ENCODE results near the gene PWWP3B. TPM values are rescaled to one million over a fixed set of nuclear protein-coding genes. Genes with fewer than 3 reads are reported as not detected.
A peak's percentile ranks its signal among the peaks of the same experiment; 100 is the strongest.

The PWWP3B gene
- not detected in 2 replicates for polyA plus RNA-seq (2012; rRNA removed)
- not detected in 2 replicates for polyA plus RNA-seq (2012; cell fraction: cytosol; rRNA removed)
- not detected in 2 replicates for polyA plus RNA-seq (2012; cell fraction: nucleus; rRNA removed)

DNA sequence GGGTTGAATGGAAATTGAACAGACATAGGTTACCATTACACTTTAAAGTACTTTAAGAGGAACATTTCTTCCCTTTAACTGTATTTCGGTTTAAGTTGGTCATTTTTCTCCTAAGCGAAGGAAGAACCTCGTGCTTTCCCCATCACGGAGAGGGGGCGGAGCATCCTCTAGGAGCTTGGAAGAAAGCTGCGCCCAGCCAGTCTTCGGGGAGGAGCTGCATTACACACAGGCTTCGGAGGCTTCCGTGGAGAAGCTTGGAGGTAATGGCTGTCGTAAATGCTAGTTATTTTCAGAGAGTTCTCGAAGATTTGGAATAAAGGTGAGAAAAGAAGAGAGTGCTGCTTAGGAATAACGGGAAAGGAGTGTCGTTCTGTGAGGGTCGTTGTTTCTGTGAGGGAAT, at the start of gene PWWP3B:
Gene PWWP3B, plus strand, starts transcription at position 199 of the 400 bp plus-strand sequence. CDS start 37,128 bp downstream, outside the sequence.
- Histone ChIP-seq H4K20me1 (ENCODE audit: insufficient read depth) (no peaks in the 10 kb centered on the region), H3K79me2 (ENCODE audit: insufficient read depth) (no peaks in the 10 kb centered on the region), H3K4me2 (0 out of 2 replicates have a peak within 1 kb of the TSS, but pooled peaks have one; percentile 30), H3K9me2 (no peaks in the 10 kb centered on the region), H3K27ac (ENCODE audit: low read depth in 2 of 2, low read length in 1 of 2) (no peak within 1 kb of the TSS), H3K9me3 (no peaks in the 10 kb centered on the region), H3K9ac (no peak within 1 kb of the TSS), H3K36me3 (replicated peaks in 1 of 2; ENCODE audit: control insufficient read depth in 1 of 2, insufficient read depth in 2 of 2, low read length in 1 of 2) (no peaks in the 10 kb centered on the region), H2AFZ (ENCODE audit: low read depth) (no peak within 1 kb of the TSS), H3K4me1 (ENCODE audit: control insufficient read depth in 1 of 2, insufficient read depth in 2 of 2, low read depth in 1 of 2, low read length in 1 of 2) (no peaks in the 10 kb centered on the region), H3K27me3 (ENCODE audit: insufficient read depth) (peaks cover 8% of the 10 kb centered on the region; the same call in 1 of the 2 replicates), H3F3A (replicated peaks; ENCODE audit: insufficient read depth) (no peaks in the 10 kb centered on the region), H3K4me3 (ENCODE audit: low read depth in 2 of 2, low read length in 1 of 2) (no peak within 1 kb of the TSS)
- no peak for DNase-seq
- TF ChIP-seq SIN3A (IDR thresholded peaks at IDR 0.05; ENCODE audit: borderline replicate concordance, low read depth, low read length) (no peak), JUND (IDR thresholded peaks at IDR 0.05) (no peak), GATA2 (CRISPR knock-in tag; IDR thresholded peaks at IDR 0.05) (no peak), TCF12 (IDR thresholded peaks at IDR 0.05) (no peak), GABPA (IDR thresholded peaks at IDR 0.05; ENCODE audit: low read depth) (no peak)
- TF ChIP-seq, protein P1, sequence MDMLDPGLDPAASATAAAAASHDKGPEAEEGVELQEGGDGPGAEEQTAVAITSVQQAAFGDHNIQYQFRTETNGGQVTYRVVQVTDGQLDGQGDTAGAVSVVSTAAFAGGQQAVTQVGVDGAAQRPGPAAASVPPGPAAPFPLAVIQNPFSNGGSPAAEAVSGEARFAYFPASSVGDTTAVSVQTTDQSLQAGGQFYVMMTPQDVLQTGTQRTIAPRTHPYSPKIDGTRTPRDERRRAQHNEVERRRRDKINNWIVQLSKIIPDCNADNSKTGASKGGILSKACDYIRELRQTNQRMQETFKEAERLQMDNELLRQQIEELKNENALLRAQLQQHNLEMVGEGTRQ (IDR thresholded peaks at IDR 0.05; ENCODE audit: borderline replicate concordance, low read depth, low read length), result no peak
- POLR2A ChIA-PET, result no interaction called here
- 2% methylated on average over 14 of the region's 14 CpGs for WGBS (ENCODE audit: low lambda C conversion rate)
- CTCF ChIA-PET, result no interaction called here

DNA sequence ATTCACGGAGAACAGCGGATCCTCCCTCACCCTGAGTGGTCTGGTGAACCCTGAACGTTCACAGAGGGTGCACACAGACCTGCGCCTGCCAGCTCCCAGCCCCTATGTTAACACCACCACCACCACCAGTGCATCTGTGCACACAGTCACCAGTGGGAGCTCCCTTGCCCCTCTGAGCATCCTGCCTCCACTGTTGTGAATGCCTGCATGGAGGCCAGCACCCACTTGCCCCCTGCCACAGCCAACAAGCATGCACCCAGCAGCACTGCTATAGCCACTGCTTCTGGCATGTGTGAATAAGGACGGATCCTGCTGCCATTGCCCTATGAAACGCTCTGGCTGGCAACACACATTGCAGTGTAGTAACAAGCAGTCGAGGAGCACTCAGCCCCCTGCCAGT, 29.1 kb upstream of the PWWP3B start:
- H3K9me2 ChIP-seq, result no peaks in the 10 kb centered on the region
- H3K27me3 ChIP-seq (ENCODE audit: insufficient read depth), result no peaks in the 10 kb centered on the region
- H4K20me1 ChIP-seq (ENCODE audit: insufficient read depth), result no peaks in the 10 kb centered on the region
- TF ChIP-seq RXRA (IDR thresholded peaks at IDR 0.05; ENCODE audit: borderline replicate concordance, low read depth) (no peak), EZH2phosphoT487 (IDR thresholded peaks at IDR 0.05; ENCODE audit: borderline replicate concordance, low read depth) (no peak), GATA2 (CRISPR knock-in tag; IDR thresholded peaks at IDR 0.05) (no peak), EP300 (IDR thresholded peaks at IDR 0.05; ENCODE audit: borderline replicate concordance in 1 of 2, low read depth in 1 of 2, low read length in 1 of 2) (no peak), ELF1 (IDR thresholded peaks at IDR 0.05) (no peak), NFIC (IDR thresholded peaks at IDR 0.05; ENCODE audit: borderline replicate concordance) (no peak), RCOR1 (IDR thresholded peaks at IDR 0.05; ENCODE audit: low read length) (no peak), TAF1 (IDR thresholded peaks at IDR 0.05; ENCODE audit: borderline replicate concordance, low read depth, low read length) (no peak), POLR2AphosphoS5 (IDR thresholded peaks at IDR 0.05; ENCODE audit: low read depth, low read length) (no peak), MXI1 (IDR thresholded peaks at IDR 0.05; ENCODE audit: low read depth, low read length) (no peak), TCF12 (IDR thresholded peaks at IDR 0.05) (no peak), NRF1 (IDR thresholded peaks at IDR 0.05; ENCODE audit: low read depth, low read length) (no peak), JUND (IDR thresholded peaks at IDR 0.05) (no peak)
- TF ChIP-seq, protein P2, sequence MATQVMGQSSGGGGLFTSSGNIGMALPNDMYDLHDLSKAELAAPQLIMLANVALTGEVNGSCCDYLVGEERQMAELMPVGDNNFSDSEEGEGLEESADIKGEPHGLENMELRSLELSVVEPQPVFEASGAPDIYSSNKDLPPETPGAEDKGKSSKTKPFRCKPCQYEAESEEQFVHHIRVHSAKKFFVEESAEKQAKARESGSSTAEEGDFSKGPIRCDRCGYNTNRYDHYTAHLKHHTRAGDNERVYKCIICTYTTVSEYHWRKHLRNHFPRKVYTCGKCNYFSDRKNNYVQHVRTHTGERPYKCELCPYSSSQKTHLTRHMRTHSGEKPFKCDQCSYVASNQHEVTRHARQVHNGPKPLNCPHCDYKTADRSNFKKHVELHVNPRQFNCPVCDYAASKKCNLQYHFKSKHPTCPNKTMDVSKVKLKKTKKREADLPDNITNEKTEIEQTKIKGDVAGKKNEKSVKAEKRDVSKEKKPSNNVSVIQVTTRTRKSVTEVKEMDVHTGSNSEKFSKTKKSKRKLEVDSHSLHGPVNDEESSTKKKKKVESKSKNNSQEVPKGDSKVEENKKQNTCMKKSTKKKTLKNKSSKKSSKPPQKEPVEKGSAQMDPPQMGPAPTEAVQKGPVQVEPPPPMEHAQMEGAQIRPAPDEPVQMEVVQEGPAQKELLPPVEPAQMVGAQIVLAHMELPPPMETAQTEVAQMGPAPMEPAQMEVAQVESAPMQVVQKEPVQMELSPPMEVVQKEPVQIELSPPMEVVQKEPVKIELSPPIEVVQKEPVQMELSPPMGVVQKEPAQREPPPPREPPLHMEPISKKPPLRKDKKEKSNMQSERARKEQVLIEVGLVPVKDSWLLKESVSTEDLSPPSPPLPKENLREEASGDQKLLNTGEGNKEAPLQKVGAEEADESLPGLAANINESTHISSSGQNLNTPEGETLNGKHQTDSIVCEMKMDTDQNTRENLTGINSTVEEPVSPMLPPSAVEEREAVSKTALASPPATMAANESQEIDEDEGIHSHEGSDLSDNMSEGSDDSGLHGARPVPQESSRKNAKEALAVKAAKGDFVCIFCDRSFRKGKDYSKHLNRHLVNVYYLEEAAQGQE (IDR thresholded peaks at IDR 0.05; ENCODE audit: low read depth, low read length), result no peak
- TF ChIP-seq, protein P3, sequence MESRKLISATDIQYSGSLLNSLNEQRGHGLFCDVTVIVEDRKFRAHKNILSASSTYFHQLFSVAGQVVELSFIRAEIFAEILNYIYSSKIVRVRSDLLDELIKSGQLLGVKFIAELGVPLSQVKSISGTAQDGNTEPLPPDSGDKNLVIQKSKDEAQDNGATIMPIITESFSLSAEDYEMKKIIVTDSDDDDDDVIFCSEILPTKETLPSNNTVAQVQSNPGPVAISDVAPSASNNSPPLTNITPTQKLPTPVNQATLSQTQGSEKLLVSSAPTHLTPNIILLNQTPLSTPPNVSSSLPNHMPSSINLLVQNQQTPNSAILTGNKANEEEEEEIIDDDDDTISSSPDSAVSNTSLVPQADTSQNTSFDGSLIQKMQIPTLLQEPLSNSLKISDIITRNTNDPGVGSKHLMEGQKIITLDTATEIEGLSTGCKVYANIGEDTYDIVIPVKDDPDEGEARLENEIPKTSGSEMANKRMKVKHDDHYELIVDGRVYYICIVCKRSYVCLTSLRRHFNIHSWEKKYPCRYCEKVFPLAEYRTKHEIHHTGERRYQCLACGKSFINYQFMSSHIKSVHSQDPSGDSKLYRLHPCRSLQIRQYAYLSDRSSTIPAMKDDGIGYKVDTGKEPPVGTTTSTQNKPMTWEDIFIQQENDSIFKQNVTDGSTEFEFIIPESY (IDR thresholded peaks at IDR 0.05; ENCODE audit: borderline replicate concordance, low read depth), result no peak
- TF ChIP-seq, protein P4, sequence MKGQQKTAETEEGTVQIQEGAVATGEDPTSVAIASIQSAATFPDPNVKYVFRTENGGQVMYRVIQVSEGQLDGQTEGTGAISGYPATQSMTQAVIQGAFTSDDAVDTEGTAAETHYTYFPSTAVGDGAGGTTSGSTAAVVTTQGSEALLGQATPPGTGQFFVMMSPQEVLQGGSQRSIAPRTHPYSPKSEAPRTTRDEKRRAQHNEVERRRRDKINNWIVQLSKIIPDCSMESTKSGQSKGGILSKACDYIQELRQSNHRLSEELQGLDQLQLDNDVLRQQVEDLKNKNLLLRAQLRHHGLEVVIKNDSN (IDR thresholded peaks at IDR 0.05; ENCODE audit: borderline replicate concordance, low read depth), result no peak
- TF ChIP-seq, protein P1 (IDR thresholded peaks at IDR 0.05; ENCODE audit: borderline replicate concordance, low read depth, low read length), result no peak
- no peaks in the 10 kb centered on the region for H3K36me3 ChIP-seq (replicated peaks in 1 of 2; ENCODE audit: control insufficient read depth in 1 of 2, insufficient read depth in 2 of 2, low read length in 1 of 2)
- no peak overlapping the region for H3K4me3 ChIP-seq (ENCODE audit: low read depth in 2 of 2, low read length in 1 of 2)
- 0% methylated on average over 2 of the region's 7 CpGs for WGBS (ENCODE audit: low lambda C conversion rate)
- no peaks in the 10 kb centered on the region for H3F3A ChIP-seq (replicated peaks; ENCODE audit: insufficient read depth)
- no peak overlapping the region for H3K4me2 ChIP-seq
- no peak overlapping the region for H2AFZ ChIP-seq (ENCODE audit: low read depth)
- H3K9ac ChIP-seq, result no peak overlapping the region
- POLR2A ChIA-PET, result no interaction called here
- H3K79me2 ChIP-seq (ENCODE audit: insufficient read depth), result no peaks in the 10 kb centered on the region
- CTCF ChIA-PET, result no interaction called here
- H3K9me3 ChIP-seq, result no peaks in the 10 kb centered on the region
- H3K4me1 ChIP-seq (ENCODE audit: control insufficient read depth in 1 of 2, insufficient read depth in 2 of 2, low read depth in 1 of 2, low read length in 1 of 2), result no peaks in the 10 kb centered on the region
- no peak overlapping the region for H3K27ac ChIP-seq (ENCODE audit: low read depth in 2 of 2, low read length in 1 of 2)
- no peak for DNase-seq

All from SK-N-SH (cell line).